ENCODE measurements around the gene KRT10. TPM values are rescaled to one million over a fixed set of nuclear protein-coding genes. Genes with fewer than 3 reads are reported as not detected.
"Not testable (repeated sequence)": the region's sequence is repeated elsewhere in the genome, so short reads cannot be mapped to it uniquely, and the experiment has no call there.

KRT10 gene
- polyA plus RNA-seq, 2 of the 4 experiments (the other 2 are of a cell fraction), result 59.8 to 96.2 TPM

DNA sequence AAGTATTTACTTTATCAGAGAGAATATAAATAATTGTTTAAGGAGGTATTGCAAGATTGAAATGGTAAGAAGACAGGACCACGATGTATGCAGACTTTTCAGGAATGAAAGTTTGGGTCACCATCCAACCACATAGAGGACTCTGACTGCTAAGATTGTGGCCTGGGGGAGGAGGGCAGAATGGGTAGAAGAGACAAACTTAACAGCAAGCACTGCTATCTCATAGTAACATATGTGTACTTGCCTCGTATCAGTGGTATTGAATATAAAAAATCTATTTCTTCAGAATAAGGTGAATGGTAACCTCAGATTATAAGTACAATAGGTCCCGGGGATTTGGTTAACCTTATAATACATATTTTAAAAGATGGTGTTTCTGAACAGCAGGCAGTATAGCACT, 5.8 kb downstream of the KRT10 start:
- Histone ChIP-seq H3K4me2 (no peak overlapping the region), H3K4me1 (peaks cover 20% of the 10 kb centered on the region), H3K9me3 (no peaks in the 10 kb centered on the region), H3K4me3 (no peak overlapping the region), H3K27ac (no peak overlapping the region)
- 95% methylated on average over 3 of the region's 3 CpGs for WGBS (ENCODE audit: missing lambda C conversion rate)
- POLR2A ChIA-PET, result no interaction called here
- no peak for DNase-seq (ENCODE audit: low read depth in 1 of 2, low spot score in 1 of 2)
- TF ChIP-seq HEYL (CRISPR knock-in tag; IDR thresholded peaks at IDR 0.05) (no peak), ZSCAN20 (CRISPR knock-in tag; IDR thresholded peaks at IDR 0.05) (no peak)
- no peak for FAIRE-seq
- no peak for ATAC-seq
- CTCF ChIA-PET, result interaction anchor here (0.6 to 6.4 kb wide), 12 partner anchors 10 to 851 kb away, joined by 4 to 51 read pairs (median 6); no protein-coding TSS in a partner anchor

DNA sequence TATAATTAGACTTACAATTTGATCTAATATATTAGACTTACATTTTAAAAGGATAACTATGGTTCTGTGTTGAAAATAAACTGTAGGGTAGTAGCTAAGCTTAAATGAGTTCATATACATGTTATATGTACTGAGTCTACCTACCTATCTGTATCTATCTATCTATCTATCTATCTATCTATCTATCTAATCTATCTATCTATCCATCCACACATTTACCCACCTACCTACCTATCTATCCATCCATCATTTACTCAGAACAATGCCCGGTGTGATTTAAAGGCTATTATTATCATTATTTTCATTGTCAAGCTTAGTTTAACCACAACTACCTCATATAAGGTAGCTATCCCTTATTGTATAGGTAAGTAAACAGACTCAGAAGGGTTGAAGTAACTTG, 7.0 kb downstream of the KRT10 start:
- 95% methylated on average over 1 of the region's 1 CpG for WGBS (ENCODE audit: missing lambda C conversion rate)
- Histone ChIP-seq H3K27ac (no peak overlapping the region), H3K4me2 (no peak overlapping the region), H3K9me3 (no peaks in the 10 kb centered on the region), H3K4me1 (peaks cover 27% of the 10 kb centered on the region), H3K4me3 (no peak overlapping the region)
- ChIA-PET POLR2A (no interaction called here), CTCF (interaction anchor here (1.2 to 6.4 kb wide), 8 partner anchors 10 to 852 kb away, joined by 4 to 51 read pairs (median 6); no protein-coding TSS in a partner anchor)
- no peak for TF ChIP-seq SREBF2 (IDR thresholded peaks at IDR 0.05)
- no peak for TF ChIP-seq JUNB (IDR thresholded peaks at IDR 0.05)
- no peak for TF ChIP-seq KDM5A (IDR thresholded peaks at IDR 0.05)
- no peak for TF ChIP-seq SMC3 (IDR thresholded peaks at IDR 0.05)
- TF ChIP-seq RNF2 (IDR thresholded peaks at IDR 0.05; ENCODE audit: borderline replicate concordance, low read depth), result no peak
- TF ChIP-seq RAD21 (conservative IDR thresholded peaks at IDR 0.05 in 1 of 2, IDR thresholded peaks at IDR 0.05 in 1 of 2), result no peak
- no peak for TF ChIP-seq HOXA7 (CRISPR knock-in tag; IDR thresholded peaks at IDR 0.05)
- TF ChIP-seq ESRRA (IDR thresholded peaks at IDR 0.05; ENCODE audit: borderline replicate concordance, low read length), result no peak
- no peak for TF ChIP-seq NFE2L2 (conservative IDR thresholded peaks at IDR 0.05; ENCODE audit: low read length)
- no peak for ATAC-seq
- no peak for DNase-seq (ENCODE audit: low read depth in 1 of 2, low spot score in 1 of 2)
- no peak for FAIRE-seq

DNA sequence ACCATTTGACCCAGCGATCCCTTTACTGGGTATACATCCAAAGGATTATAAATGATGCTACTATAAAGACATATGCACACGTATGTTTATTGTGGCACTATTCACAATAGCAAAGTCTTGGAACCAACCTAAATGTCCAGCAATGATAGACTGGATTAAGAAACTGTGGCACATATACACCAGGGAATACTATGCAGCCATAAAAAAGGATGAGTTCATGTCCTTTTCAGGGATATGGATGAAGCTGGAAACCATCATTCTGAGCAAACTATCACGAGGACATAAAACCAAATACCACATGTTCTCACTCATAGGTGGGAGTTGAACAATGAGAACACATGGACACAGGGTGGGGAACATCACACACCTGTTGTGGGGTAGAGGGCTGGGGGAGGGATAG, 7.8 kb downstream of the KRT10 start:
- peaks cover 27% of the 10 kb centered on the region for H3K4me1 ChIP-seq
- FAIRE-seq; H3K4me3 ChIP-seq; H3K4me2 ChIP-seq; DNase-seq (ENCODE audit: low read depth in 1 of 2, low spot score in 1 of 2); POLR2A ChIA-PET; H3K27ac ChIP-seq; ATAC-seq; H3K9me3 ChIP-seq: not testable (repeated sequence)
- WGBS (ENCODE audit: missing lambda C conversion rate), result 60% methylated on average over 3 of the region's 3 CpGs
- CTCF ChIA-PET, result interaction anchor here (1.5 to 6.4 kb wide), 4 partner anchors 42 to 853 kb away, joined by 5 to 51 read pairs (median 6); no protein-coding TSS in a partner anchor

- no peak overlapping the region for H3K27ac ChIP-seq
- H3K4me1 ChIP-seq, result peaks cover 30% of the 10 kb centered on the region
- TF ChIP-seq ATOH8 (CRISPR knock-in tag; IDR thresholded peaks at IDR 0.05; ENCODE audit: low read depth), result no peak
- no peak for TF ChIP-seq FOSL2 (IDR thresholded peaks at IDR 0.05)
- TF ChIP-seq FOSL2 (CRISPR knock-in tag; IDR thresholded peaks at IDR 0.05), result 0 out of 2 replicates have a peak, but pooled peaks have one; percentile 10
- ChIA-PET POLR2A (no interaction called here), CTCF (no interaction called here)
- FAIRE-seq (peak; percentile 63), DNase-seq (ENCODE audit: low read depth in 1 of 2, low spot score in 1 of 2) (no peak), ATAC-seq (0 out of 6 replicates have a peak, but pooled peaks of 1 of the 2 experiments have one; percentile 23)
- H3K4me2 ChIP-seq, result no peak overlapping the region
- 4% methylated on average over 4 of the region's 4 CpGs for WGBS (ENCODE audit: missing lambda C conversion rate)
- no peaks in the 10 kb centered on the region for H3K9me3 ChIP-seq
- H3K4me3 ChIP-seq, result no peak overlapping the region
These were observed 8.6 kb downstream of the KRT10 start for GRCh38 chr17:40813804-40814203.

GRCh38 chr17:40812639-40813038, 9.8 kb downstream of the KRT10 start:
- H3K27ac ChIP-seq, result no peak overlapping the region
- POLR2A ChIA-PET, result no interaction called here
- ATAC-seq, result no peak
- H3K4me3 ChIP-seq, result no peak overlapping the region
- WGBS (ENCODE audit: missing lambda C conversion rate), result 95% methylated on average over 3 of the region's 3 CpGs
- no peak for FAIRE-seq
- H3K4me1 ChIP-seq, result peaks cover 26% of the 10 kb centered on the region
- DNase-seq (ENCODE audit: low read depth in 1 of 2, low spot score in 1 of 2), result no peak
- no peak overlapping the region for H3K4me2 ChIP-seq
- CTCF ChIA-PET, result interaction anchor here (0.6 to 1.6 kb wide), 10 partner anchors 8 to 883 kb away, joined by 3 to 9 read pairs (median 4); no protein-coding TSS in a partner anchor
- H3K9me3 ChIP-seq, result no peaks in the 10 kb centered on the region
- TF ChIP-seq RAD21 (conservative IDR thresholded peaks at IDR 0.05 in 1 of 2, IDR thresholded peaks at IDR 0.05 in 1 of 2), result no peak
- no peak for TF ChIP-seq CHD2 (IDR thresholded peaks at IDR 0.05; ENCODE audit: low read length, partially characterized antibody)
- no peak for TF ChIP-seq MAX (IDR thresholded peaks at IDR 0.05)
- TF ChIP-seq FOSB (CRISPR knock-in tag; IDR thresholded peaks at IDR 0.05), result no peak
- TF ChIP-seq E2F6 (IDR thresholded peaks at IDR 0.05; ENCODE audit: borderline replicate concordance, low read depth), result no peak
- no peak for TF ChIP-seq KDM5A (IDR thresholded peaks at IDR 0.05)
- TF ChIP-seq, protein P1, sequence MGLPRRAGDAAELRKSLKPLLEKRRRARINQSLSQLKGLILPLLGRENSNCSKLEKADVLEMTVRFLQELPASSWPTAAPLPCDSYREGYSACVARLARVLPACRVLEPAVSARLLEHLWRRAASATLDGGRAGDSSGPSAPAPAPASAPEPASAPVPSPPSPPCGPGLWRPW (IDR thresholded peaks at IDR 0.05), result no peak
- no peak for TF ChIP-seq RCOR1 (IDR thresholded peaks at IDR 0.05; ENCODE audit: low read depth, low read length)
- no peak for TF ChIP-seq KDM1A (IDR thresholded peaks at IDR 0.05; ENCODE audit: low read depth)
- TF ChIP-seq HOXA7 (CRISPR knock-in tag; IDR thresholded peaks at IDR 0.05), result no peak
- TF ChIP-seq NFE2L2 (conservative IDR thresholded peaks at IDR 0.05; ENCODE audit: low read length), result no peak
- TF ChIP-seq JUN (IDR thresholded peaks at IDR 0.05), result no peak
- TF ChIP-seq HOXB5 (CRISPR knock-in tag; IDR thresholded peaks at IDR 0.05), result no peak
- no peak for TF ChIP-seq ZNF302 (CRISPR knock-in tag; IDR thresholded peaks at IDR 0.05)
- TF ChIP-seq SMC3 (IDR thresholded peaks at IDR 0.05), result no peak
- TF ChIP-seq ESRRA (IDR thresholded peaks at IDR 0.05; ENCODE audit: borderline replicate concordance, low read length), result no peak
- no peak for TF ChIP-seq PHF8 (IDR thresholded peaks at IDR 0.05; ENCODE audit: borderline replicate concordance, low read depth)
- TF ChIP-seq BHLHE40 (IDR thresholded peaks at IDR 0.05; ENCODE audit: low read depth, low read length), result no peak
- no peak for TF ChIP-seq HEYL (CRISPR knock-in tag; IDR thresholded peaks at IDR 0.05)
